ENCODE results near the gene KMO. TPM values are rescaled to one million over a fixed set of nuclear protein-coding genes. Genes with fewer than 3 reads are reported as not detected.
A peak's percentile ranks its signal among the peaks of the same experiment; 100 is the strongest.

Gene KMO
- total RNA-seq, 1 donor from 2014 or later = not detected

GRCh38 chr1:241637604-241638003, 105.4 kb downstream of the KMO start:
- no peaks in the 10 kb centered on the region for H3K9me3 ChIP-seq (ENCODE audit: low read depth)
- H3K9ac ChIP-seq = no peak overlapping the region
- no peak overlapping the region for H3K27ac Mint-ChIP-seq
- peak overlapping the region; percentile 97 for H3K4me2 ChIP-seq
- H4K20me1 ChIP-seq (ENCODE audit: low read depth) = peaks cover 24% of the 10 kb centered on the region
- peaks cover 50% of the 10 kb centered on the region for H3K36me3 Mint-ChIP-seq
- H3K36me3 ChIP-seq = peaks cover 7% of the 10 kb centered on the region
- DNase-seq (ENCODE audit: low spot score) = peak; percentile 24
- no peaks in the 10 kb centered on the region for H3F3A ChIP-seq (ENCODE audit: low read depth)
- peaks cover 2% of the 10 kb centered on the region for H3K27me3 Mint-ChIP-seq (ENCODE audit: insufficient read depth, low read depth)
- peaks cover 18% of the 10 kb centered on the region for H3K4me1 ChIP-seq
- H3K9me3 Mint-ChIP-seq = peaks cover 36% of the 10 kb centered on the region
- H2AFZ ChIP-seq (replicated peaks) = no peak overlapping the region
- H3K4me3 ChIP-seq = peak overlapping the region; percentile 82
- H3K4me3 Mint-ChIP-seq = peak overlapping the region; percentile 91
- no peak overlapping the region for H3K27ac ChIP-seq
- TF ChIP-seq EZH2phosphoT487 (IDR thresholded peaks at IDR 0.05) = no peak
- TF ChIP-seq, protein P1, sequence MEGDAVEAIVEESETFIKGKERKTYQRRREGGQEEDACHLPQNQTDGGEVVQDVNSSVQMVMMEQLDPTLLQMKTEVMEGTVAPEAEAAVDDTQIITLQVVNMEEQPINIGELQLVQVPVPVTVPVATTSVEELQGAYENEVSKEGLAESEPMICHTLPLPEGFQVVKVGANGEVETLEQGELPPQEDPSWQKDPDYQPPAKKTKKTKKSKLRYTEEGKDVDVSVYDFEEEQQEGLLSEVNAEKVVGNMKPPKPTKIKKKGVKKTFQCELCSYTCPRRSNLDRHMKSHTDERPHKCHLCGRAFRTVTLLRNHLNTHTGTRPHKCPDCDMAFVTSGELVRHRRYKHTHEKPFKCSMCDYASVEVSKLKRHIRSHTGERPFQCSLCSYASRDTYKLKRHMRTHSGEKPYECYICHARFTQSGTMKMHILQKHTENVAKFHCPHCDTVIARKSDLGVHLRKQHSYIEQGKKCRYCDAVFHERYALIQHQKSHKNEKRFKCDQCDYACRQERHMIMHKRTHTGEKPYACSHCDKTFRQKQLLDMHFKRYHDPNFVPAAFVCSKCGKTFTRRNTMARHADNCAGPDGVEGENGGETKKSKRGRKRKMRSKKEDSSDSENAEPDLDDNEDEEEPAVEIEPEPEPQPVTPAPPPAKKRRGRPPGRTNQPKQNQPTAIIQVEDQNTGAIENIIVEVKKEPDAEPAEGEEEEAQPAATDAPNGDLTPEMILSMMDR (IDR thresholded peaks at IDR 0.05) = no peak
- no peak for TF ChIP-seq EZH2 (IDR thresholded peaks at IDR 0.05)
- peaks cover 22% of the 10 kb centered on the region for H3K4me1 Mint-ChIP-seq
- H3K27me3 ChIP-seq = no peaks in the 10 kb centered on the region
- peaks cover 69% of the 10 kb centered on the region for H3K79me2 ChIP-seq (ENCODE audit: low read depth)

- Histone ChIP-seq H3K79me2 (ENCODE audit: low read depth) (peaks cover 63% of the 10 kb centered on the region), H3K27me3 (no peaks in the 10 kb centered on the region), H2AFZ (replicated peaks) (no peak overlapping the region), H3K4me1 (peaks cover 18% of the 10 kb centered on the region), H3F3A (ENCODE audit: low read depth) (no peaks in the 10 kb centered on the region), H3K27ac (no peak overlapping the region), H3K9me3 (ENCODE audit: low read depth) (no peaks in the 10 kb centered on the region), H3K4me3 (peak overlapping the region; percentile 82), H3K4me2 (peak overlapping the region; percentile 97), H4K20me1 (ENCODE audit: low read depth) (peaks cover 24% of the 10 kb centered on the region), H3K9ac (no peak overlapping the region), H3K36me3 (peaks cover 7% of the 10 kb centered on the region)
- TF ChIP-seq, protein P1 (IDR thresholded peaks at IDR 0.05) = no peak
- TF ChIP-seq EZH2phosphoT487 (IDR thresholded peaks at IDR 0.05) = no peak
- no peak for TF ChIP-seq EZH2 (IDR thresholded peaks at IDR 0.05)
- Mint-ChIP-seq H3K9me3 (peaks cover 37% of the 10 kb centered on the region), H3K27me3 (ENCODE audit: insufficient read depth, low read depth) (peaks cover 2% of the 10 kb centered on the region), H3K4me1 (peaks cover 22% of the 10 kb centered on the region), H3K27ac (no peak overlapping the region), H3K36me3 (peaks cover 50% of the 10 kb centered on the region), H3K4me3 (peak overlapping the region; percentile 91)
- DNase-seq (ENCODE audit: low spot score) = no peak
Observed at GRCh38 chr1:241638099-241638682, 106.0 kb downstream of the KMO start.

DNA sequence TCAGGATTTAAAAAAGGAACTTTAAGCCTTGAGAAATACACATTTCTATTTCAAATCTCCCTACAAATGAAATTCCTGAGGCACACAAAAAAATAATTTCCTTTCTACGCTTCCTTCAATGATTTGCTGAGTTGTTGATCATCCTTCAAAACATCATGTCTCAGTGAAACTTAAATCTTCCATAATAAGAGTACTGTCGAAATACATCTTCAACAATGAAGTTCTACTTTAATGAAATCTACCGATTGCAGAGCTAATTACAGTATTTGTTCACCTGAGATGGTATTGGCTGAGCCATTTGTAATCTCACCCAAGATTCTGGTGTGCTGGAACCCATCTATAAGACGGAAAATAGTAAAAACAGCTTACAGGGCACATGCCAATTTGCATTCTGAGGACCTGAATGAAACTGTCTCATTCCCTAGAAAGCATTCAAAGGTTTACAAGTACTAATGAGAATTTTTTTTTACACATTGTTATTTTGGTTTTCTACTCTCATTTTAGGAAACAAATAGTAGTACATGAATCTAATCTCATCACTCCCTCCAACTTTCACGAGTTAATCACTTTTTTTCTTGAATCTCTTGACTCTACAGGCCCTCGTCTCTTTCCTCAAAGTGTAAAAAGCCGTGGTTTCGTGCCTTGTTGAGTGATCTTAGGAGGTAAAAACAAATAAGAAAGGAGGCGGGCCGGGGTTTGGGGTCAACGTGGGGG, 106.9 kb downstream of the KMO start:
- TF ChIP-seq EZH2phosphoT487 (IDR thresholded peaks at IDR 0.05) (no peak), EZH2 (IDR thresholded peaks at IDR 0.05) (no peak)
- TF ChIP-seq, protein P1 (IDR thresholded peaks at IDR 0.05) = no peak
- H3K9ac ChIP-seq = peak overlapping the region; percentile 38
- peaks cover 24% of the 10 kb centered on the region for H4K20me1 ChIP-seq (ENCODE audit: low read depth)
- peaks cover 36% of the 10 kb centered on the region for H3K9me3 Mint-ChIP-seq
- peak overlapping the region; percentile 91 for H2AFZ ChIP-seq (replicated peaks)
- no peaks in the 10 kb centered on the region for H3K27me3 ChIP-seq
- H3K27me3 Mint-ChIP-seq (ENCODE audit: insufficient read depth, low read depth) = peaks cover 2% of the 10 kb centered on the region
- H3K9me3 ChIP-seq (ENCODE audit: low read depth) = no peaks in the 10 kb centered on the region
- peak overlapping the region; percentile 82 for H3K4me3 ChIP-seq
- peak overlapping the region; percentile 91 for H3K4me3 Mint-ChIP-seq
- peaks cover 54% of the 10 kb centered on the region for H3K79me2 ChIP-seq (ENCODE audit: low read depth)
- peak overlapping the region; percentile 92 for H3K27ac Mint-ChIP-seq
- peaks cover 44% of the 10 kb centered on the region for H3K36me3 Mint-ChIP-seq
- peaks cover 22% of the 10 kb centered on the region for H3K4me1 Mint-ChIP-seq
- H3K36me3 ChIP-seq = peaks cover 7% of the 10 kb centered on the region
- no peak for DNase-seq (ENCODE audit: low spot score)
- no peak overlapping the region for H3K27ac ChIP-seq
- H3K4me1 ChIP-seq = peaks cover 18% of the 10 kb centered on the region
- H3F3A ChIP-seq (ENCODE audit: low read depth) = no peaks in the 10 kb centered on the region
- peak overlapping the region; percentile 97 for H3K4me2 ChIP-seq

Data from neural progenitor cell (in vitro differentiated cells).